Measurements from ENCODE around the gene GRID1.

DNA sequence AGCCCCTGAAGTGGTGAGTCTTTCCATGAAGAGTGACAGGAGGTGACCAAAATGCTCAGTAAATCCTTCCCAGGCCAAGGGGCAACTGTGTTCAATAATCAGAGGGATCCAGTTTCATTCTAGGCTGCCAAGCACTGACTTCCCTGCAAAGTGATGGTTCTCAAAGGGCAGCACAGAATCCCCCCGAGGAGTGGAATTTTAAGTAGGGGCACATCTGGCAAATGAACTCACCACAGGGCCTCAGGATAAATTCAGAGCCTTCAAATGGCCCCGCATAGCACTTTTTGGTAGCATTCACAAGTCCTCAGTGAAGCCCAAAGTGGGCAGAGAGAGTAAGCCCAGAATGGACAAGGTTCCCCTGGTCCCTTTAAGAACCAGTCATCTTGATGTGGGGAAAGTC, 602.5 kb downstream of the GRID1 start:
- TF ChIP-seq POLR2AphosphoS5 (IDR thresholded peaks at IDR 0.05; ENCODE audit: borderline replicate concordance, low read depth, low read length): no peak
- TF ChIP-seq EZH2 (IDR thresholded peaks at IDR 0.05): no peak
- no peak for TF ChIP-seq FOXP2 (optimal IDR thresholded peaks at IDR 0.05; ENCODE audit: control extremely low read depth, extremely low read length, insufficient read depth)
